NCI-H2227 treated with DMSO at 0.1 percent for 48 hours (cell line): ENCODE measurements around the gene IQSEC2.

Experiments used
- DNase-seq: peaks from one replicate; lab custom pipeline; 2025; lab: John Stamatoyannopoulos, UW

Gene IQSEC2

DNA sequence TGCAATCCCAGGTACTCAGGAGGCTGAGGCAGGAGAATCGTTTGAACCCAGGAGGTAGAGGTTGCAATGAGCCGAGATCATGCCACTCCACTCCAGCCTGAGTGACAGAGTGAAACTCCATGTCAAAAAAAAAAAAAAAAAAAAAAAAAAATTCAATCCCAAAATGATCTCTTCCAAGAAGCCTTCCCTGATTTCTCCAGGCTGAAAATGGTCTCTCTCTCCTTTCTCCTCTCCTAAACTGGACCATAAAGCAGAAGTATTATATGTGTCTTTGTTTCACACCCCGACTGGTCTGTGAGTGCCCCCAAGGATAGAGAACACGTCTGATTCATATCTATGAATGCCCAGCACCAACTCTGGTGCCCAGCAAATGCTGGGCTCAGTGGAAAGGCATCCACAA, 39.1 kb downstream of the IQSEC2 start:
- no peak for DNase-seq

- no peak for DNase-seq
Measured at GRCh38 chrX:53241558-53241957, 39.8 kb downstream of the IQSEC2 start.

GRCh38 chrX:53239474-53239873, 41.9 kb downstream of the IQSEC2 start:
- no peak for DNase-seq

DNA sequence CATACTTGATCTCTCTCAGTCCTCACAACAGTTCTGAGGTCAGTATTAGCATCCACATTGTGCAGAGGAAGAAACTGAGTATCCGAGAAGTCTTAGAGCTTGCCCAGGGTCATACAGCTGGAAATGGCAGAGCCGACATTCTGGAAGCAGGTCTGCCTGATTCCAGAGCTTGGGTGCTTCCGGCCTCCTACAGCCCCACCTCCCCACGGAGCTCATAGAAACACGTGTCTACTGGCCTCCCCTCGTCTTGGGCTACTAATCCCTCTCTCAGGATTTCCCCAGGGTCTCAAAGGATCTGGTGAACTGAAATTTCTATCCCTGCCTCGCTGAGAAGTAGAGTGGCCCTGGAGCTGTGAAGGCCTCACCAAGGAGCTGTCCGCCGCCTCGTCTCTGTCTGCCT, 44.3 kb downstream of the IQSEC2 start:
- DNase-seq, result no peak

DNA sequence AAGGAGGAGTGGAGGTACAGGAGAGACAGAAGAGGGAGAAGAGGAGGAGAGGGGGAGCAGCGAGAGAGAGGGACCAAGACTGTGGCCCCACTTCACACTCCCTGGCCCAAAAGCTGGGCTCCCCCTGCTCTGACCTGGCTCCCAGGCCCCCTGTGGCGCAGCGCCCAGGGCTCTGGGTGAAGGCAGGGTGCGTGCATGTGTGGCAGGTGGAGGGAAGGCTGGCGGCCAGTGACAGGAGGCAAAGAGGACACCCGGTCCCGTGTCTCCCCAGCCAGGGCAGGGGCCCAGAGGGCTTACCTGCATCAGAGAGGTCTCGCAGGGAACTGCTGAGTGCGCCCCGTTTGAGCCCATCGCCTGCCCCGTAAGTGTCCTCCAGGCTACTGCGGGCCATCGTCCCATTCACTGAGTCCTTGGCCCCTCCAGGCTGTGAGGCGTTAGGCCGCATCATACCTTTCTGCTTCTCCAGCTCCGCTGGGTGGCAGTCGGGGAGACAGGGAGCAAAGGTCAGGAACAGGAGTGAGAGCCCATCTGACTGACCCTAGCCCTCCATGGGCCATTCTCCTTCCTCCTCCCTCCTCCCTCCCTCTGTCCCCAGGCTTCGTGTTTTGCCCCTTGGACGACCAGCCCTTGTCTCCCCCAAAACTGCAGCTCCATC, 45.2 kb downstream of the IQSEC2 start:
- no peak for DNase-seq

GRCh38 chrX:53235566-53235965, 45.8 kb downstream of the IQSEC2 start:
- DNase-seq, result no peak

DNA sequence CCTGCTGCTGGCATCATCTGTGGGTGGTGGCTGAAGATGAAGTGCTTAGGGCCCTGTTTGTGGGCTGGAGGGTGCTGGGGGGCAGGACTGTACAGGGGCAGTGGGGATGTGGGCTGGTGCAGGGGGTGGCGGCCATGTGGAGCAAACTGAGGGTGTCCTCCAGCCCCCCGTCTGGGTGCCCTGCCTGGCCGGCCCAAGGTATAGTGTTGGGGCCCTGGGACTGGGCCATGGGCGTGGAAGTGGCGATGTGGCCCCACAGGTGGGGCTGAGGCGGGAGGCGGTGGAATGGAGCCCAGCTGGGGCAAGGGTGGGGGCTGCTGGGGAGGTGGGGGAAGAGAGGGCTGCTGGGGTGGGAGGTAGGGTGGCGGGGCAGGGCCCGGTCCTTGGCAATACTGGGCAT, 46.9 kb downstream of the IQSEC2 start:
- no peak for DNase-seq

- no peak for DNase-seq
Measured at GRCh38 chrX:53233536-53233935, 47.8 kb downstream of the IQSEC2 start.

GRCh38 chrX:53230116-53230515, 51.3 kb downstream of the IQSEC2 start:
- no peak for DNase-seq

DNA sequence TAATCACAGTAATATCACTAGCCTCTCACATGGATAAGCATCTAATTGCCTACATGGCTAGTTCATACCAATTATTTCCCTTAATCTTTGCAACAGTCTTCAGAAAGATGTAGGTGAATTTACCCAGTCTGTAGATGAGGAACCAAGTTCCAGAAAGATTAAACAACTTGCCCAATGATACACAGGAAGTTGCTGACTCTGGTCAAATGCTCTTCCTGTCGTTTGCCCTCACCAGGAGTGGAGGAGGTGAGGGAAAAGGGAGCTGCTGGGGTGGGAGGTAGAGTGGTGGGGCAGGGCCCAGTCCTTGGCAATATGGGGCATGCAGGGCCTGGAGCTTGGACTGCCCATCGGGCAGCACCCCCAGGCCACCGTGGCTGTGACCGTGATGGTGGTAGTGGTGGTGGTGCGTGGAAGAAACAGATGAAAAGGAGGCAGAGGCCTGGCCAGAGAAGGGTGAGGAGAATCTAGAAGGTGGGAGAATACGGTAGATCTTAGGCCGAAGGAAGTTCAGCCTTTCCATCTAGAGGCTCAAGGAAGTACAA, 54.1 kb downstream of the IQSEC2 start:
- no peak for DNase-seq

DNA sequence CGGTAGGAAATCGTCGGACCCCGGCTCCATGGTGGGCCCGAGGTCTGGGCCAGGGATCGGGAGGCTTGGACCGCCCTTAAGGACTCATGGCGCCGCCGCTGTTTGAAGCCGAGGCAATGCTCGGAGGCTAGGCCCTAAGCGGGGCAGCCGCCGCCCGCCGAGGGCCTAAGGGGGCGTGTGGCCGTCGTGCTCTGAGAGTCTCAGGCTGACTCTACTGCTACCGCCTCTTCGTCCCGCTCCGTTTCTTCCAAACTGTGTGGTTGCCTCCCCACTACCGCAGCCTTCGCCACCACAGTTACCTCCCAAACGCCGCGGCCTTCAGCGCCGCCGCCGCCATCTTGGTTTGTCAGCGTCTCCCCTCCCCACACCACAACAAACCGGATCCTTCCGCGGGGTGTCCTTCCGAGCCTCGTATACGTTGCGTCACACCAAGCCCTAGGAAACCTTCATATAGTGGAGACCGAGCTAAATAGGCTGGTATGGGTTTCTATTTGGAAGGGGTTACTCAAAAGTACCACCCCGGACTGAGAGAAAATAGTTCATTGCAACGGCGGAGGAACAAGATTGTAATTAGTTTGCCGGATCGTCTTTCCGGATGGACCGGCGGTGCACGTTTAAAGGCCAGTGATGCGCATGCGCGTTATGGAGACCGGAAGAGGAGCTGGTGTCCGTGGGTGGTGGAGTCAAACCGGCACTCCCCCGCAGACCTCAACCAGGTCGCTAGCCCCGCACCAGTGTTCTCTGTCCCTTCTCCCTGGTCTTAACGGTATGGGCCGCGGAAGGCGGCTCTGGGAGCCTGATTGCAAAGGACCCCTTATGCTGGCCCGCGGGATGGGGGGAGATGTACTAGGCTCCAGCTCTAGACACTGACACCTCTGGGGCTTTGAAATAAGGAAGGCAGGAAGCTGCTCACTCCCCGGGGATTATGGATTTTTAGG, 56.3 kb downstream of the IQSEC2 start, which contains the start of gene KDM5C:
KDM5C (minus strand) TSS at position 348 of the 938 bp plus-strand sequence; CDS start at position 30, 318 bp downstream.
- peak; percentile 96 for DNase-seq

DNA sequence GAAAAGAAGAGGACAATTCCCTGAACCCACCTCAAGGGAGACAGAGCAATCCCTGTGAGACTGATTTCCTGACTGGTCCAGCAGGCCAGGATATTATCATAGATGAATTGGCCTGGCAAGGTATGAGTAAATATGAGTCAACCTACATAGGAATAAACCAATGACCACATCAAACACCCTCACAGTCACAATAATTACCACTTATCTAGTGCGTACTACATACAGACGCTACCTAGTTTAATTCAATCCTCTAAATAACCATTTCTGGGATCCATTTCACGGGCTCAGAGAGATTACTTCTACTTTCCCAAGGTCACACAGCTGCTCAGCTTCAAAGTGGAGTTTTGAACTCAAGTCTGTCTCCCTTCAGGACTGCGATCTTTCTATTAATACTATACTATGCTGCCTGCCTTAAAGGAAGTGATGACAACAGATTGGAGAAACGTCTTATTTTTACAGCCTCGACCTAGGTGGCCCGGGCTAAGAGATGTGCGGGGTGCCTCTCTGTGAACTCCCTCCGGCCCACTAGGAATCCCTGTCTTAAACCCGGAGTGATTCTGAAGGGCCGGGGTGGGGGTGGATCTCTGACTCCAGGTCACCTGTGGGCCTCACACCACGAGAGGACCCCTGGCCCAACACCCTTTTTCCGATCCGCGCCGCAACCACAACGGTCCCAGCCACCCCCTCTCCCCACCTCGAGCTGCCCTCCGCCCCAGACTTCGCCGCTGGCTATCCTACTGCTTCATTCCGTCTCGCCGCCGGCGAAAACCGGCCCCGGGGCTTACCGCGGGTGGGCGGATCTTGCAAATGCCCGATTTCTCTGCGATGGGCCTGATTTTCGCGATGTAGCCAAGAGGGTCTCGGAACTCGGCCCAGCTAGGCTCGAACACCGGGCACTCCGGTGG, 57.2 kb downstream of the IQSEC2 start:
- DNase-seq, result no peak

DNA sequence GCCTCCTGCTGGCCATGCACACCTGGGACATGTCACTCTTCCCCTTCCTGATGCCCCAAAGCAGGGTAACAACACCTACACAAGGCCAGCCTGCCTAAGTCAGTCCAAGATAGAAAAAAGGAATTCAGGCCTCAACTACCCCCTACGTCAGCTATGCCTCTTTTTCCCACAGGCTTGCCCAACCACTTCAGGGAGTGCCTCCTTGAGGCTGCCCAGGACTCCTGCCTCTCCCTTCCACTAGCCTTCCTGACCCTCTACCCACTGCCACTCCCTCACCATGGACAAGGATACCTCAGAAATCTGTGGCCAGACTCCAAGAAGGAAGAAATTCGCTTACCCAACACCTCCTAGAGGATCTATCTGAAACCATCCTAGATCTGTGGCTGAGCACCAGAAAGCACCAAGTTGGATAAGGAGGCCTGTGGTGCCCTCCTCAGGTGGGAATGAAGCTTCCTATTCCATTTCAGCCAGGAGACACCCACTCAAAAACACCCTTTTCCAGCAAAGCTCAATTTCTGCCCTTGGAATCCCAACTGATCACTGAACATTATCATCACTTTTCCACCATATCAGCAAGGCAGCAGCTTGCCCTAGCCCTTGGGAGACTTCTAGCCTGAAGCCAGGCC, 58.2 kb downstream of the IQSEC2 start:
- no peak for DNase-seq
